Posterior vena cava (tissue), 2 donors: ENCODE data around the gene TXN2. TPM values are rescaled to one million over a fixed set of nuclear protein-coding genes. Genes with fewer than 3 reads are reported as not detected.

Experiments
- DNase-seq: peaks from one replicate; pipeline ENCODE4 v3.0.0-alpha.2; 2020; ENCODE audit warnings: low spot score
- intact Hi-C, 2 donors: fragments of 100-400 bp; cut with DNase I; formaldehyde crosslinking; loops; one replicate each; pipeline versions ENCODE4 v1.14.1 to v1.14.2; 2022 to 2023
- total RNA-seq, 2 donors: library from RNA; stranded (reverse); fragmentation: NEBNext Ultra II Directional; extraction: Animal tissue kit (Norgen Biotek cat#: 25700); gene quantifications; one replicate each; pipeline ENCODE4 v1.2.1, GENCODE V29; 2021
- donor health status: DM: yes; HTN: yes; CAD: no.
- donor health status: DM: yes; HTN: yes; CAD: no.

The TXN2 gene
- total RNA-seq, 2 donors from 2014 or later = 38.7 to 50.1 TPM

DNA sequence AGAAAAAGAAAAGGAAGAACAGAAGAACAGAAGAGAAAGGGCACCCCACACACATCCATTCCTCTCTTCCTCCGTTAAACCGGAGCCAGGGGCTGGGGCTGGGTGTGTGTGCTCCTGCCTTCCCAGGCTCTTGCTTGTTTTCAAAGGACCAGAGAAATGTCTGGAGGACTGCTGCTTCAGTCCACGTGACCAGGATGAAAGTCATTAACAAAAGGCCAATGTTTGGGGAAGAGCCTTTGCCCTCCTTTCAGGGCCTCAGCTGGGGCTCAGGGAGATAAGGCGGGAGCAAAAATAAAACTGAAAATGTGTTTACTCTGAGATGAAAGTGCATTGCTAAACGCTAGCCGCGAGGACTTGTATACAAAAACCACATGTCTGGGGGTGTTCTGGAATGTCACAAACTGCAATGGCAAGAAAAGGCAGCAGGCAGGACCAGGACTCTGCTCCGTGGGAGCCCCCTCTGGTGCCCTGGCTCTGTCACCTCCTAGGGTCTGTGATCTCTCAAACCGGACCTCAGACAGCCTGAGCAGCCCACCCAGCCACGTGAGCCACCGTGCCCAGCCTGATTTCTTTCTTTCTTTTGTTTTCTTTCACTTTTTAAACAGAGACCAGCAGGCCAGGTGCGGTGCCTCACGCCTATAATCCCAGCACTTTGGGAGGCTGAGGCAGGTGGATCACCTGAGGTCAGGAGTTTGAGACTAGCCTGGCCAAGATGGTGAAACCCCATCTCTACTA lies 62.1 kb downstream of the TXN2 start:
- no peak for DNase-seq
- intact Hi-C loops = no loop called here

DNA sequence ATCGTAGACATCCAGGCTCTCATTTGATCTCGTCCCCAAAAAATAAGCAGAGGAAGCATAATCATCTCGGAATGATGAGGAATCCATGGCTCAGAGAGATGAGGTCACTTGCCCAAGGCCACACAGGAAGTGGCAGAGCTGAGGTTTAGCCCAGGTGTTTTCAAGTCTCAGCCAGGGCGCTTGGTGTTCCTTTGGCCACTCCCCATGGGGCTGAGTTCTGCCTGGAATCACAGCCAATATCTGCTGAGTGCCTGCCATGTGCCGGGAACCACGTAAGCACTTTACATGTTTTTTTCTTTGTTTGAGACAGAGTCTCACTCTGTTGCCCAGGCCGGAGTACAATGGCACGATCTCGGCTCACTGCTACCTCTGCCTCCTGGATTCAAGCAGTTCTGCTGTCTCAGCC lies 64.2 kb downstream of the TXN2 start:
- intact Hi-C loops = no loop called here
- no peak for DNase-seq

Other genes with a start within 250 kb of the TXN2 start
- 10 to 100 TPM; 50.5 to 54.4 TPM for gene APOL2, start 242.1 kb downstream of the TXN2 start, total RNA-seq
- gene APOL1, start 228.5 kb downstream of the TXN2 start, total RNA-seq = 10 to 100 TPM; 39.9 to 69.3 TPM
- gene MYH9, start 93.7 kb downstream of the TXN2 start, total RNA-seq = 100 to 1,000 TPM; 831 to 938 TPM
- 10 to 100 TPM in 1 of 2 donors, 1 to 10 TPM in 1; 7.9 to 17.2 TPM for gene FOXRED2, start 25.4 kb upstream of the TXN2 start, total RNA-seq
- gene EIF3D, start 47.5 kb upstream of the TXN2 start, total RNA-seq = 100 to 1,000 TPM in 1 of 2 donors, 10 to 100 TPM in 1; 98.6 to 106 TPM
- gene CACNG2, start 222.1 kb upstream of the TXN2 start, total RNA-seq = not detected